Measurements from ENCODE around the gene SUPV3L1.
"Not testable (repeated sequence)": the region's sequence is repeated elsewhere in the genome, so short reads cannot be mapped to it uniquely, and the experiment has no call there.

The SUPV3L1 gene

DNA sequence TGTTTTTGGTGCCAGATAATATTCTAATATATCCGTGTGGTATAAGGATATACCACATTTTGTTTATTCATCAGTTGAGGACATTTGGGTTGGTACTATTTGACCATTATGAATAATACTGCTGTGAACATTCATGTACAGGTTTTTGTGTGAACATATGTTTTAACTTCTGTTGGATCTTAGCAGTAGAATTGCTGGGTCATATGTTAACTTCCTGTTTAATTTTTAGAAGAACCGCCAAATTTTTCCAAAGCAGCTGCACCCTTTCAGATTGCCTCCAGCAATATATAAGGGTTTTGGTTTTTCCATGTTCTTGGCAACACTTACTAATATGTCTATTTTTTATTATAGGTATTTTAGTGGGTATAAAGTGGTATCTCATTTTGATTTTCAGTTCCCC is 33.3 kb upstream of the SUPV3L1 start:
- no peak overlapping the region for H3K27ac ChIP-seq
- TF ChIP-seq, protein P1, sequence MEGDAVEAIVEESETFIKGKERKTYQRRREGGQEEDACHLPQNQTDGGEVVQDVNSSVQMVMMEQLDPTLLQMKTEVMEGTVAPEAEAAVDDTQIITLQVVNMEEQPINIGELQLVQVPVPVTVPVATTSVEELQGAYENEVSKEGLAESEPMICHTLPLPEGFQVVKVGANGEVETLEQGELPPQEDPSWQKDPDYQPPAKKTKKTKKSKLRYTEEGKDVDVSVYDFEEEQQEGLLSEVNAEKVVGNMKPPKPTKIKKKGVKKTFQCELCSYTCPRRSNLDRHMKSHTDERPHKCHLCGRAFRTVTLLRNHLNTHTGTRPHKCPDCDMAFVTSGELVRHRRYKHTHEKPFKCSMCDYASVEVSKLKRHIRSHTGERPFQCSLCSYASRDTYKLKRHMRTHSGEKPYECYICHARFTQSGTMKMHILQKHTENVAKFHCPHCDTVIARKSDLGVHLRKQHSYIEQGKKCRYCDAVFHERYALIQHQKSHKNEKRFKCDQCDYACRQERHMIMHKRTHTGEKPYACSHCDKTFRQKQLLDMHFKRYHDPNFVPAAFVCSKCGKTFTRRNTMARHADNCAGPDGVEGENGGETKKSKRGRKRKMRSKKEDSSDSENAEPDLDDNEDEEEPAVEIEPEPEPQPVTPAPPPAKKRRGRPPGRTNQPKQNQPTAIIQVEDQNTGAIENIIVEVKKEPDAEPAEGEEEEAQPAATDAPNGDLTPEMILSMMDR (conservative IDR thresholded peaks at IDR 0.05), result no peak

DNA sequence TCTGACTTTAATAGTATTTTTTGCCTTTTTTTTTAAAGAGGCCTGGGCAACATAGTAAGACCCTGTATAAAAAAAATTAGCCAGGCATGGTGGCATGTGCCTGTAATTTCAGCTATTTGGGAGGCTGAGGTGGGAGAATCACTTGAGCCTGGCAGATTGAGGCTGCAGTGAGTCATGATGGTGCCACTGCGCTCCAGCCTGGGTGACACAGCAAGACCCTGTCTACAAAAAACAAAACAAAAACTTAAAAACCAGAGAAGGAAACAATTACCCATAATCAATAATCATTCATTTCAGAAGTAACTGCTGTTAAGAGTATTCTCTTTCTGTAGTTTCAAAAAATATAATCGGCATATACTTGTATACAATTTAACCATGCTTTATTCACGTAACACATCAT is 28.1 kb upstream of the SUPV3L1 start:
- H3K27ac ChIP-seq, result no peak overlapping the region
- TF ChIP-seq, protein P1 (conservative IDR thresholded peaks at IDR 0.05), result no peak

DNA sequence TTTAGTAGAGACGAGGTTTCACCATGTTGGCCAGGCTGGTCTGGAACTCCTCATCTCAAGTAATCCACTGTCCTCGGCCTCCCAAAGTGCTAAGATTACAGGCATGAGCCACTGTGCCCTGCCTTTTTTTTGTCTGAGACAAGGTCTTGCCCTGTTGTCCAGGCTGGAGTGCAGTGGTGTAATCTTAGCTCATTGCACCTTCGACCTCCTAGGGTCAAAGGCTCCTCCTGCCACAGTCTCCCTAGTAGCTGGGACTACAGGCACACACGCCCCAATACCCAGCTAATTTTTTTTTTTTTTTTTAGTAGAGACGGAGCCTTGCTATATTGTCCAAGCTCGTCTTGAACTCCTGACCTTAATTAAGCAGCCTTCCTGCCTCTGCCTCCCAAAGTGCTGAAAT is 26.8 kb upstream of the SUPV3L1 start:
- TF ChIP-seq, protein P1 (conservative IDR thresholded peaks at IDR 0.05), result no peak
- H3K27ac ChIP-seq, result no peak overlapping the region

DNA sequence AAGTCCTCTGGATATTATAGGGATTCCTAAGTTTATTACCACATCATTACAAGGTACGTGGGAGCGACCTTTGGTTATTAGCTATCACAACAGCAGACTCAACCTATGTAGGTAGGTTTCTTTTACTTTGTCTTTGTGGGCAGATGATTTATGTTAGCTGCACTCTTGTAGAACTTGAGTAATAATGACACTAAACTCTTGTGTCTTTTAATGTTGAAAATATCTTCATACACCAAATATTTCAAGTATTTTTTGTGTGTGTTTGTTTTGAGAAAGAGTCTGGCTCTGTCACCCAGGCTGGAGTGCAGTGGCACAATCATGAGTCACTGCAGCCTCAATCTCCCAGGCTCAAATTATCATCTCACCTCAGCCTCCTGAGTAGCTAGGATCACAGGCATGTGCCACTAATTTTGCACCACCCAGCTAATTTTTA is 19.2 kb upstream of the SUPV3L1 start:
- no peak overlapping the region for H3K27ac ChIP-seq
- TF ChIP-seq, protein P1 (conservative IDR thresholded peaks at IDR 0.05), result no peak

DNA sequence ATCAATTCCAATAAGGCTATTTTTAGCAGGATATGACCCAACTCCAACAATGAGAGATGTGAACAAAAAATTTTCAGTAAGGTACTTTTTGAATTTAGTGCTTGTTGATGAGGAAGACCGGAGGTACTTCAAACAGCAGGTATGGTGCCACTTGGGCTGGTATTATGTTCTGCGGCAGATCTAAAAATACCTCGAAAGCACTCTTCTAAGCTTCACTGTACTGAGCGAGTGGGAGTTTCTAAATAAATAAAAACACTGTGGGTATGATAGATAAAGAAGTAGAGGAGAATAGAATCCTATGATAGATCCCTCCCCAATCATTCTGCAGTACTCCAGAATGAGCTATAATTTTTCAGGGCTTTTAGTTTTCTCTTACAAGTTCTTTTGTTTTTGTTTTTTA is 11.5 kb upstream of the SUPV3L1 start:
- TF ChIP-seq, protein P1 (conservative IDR thresholded peaks at IDR 0.05), result no peak
- H3K27ac ChIP-seq, result no peak overlapping the region

DNA sequence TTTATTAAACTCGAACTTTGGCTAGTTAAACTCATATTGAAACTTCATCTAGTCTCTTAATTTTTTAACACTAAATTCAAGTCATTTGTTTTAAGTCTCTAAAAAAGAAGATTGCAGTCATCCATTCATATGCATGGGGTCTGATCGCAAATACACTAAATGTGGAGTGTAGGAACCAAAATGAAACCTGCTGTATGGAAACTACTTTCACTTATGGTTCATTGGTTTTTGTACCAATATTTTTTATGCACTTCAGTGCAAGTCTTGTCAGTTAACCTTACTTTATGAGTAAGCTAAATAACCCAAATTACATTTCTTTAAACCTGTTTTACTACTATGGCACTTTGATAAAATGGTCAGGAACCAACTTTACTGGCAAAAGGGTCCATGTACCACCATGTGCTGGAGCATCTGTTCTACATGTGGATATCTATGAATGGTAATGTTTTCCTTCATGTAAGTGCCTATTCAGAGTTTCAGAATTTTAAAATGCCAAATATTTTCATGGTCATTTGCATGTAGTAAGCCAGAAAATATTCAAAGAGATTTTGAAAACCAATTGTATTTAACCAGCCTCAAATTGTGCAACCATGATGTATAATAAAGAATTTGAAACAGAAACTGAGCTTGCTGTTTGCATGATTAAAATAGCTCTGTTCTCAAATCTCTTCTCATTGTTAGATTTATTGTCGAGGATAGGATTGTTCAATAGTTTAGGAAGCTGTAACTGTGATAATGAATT is 7.6 kb upstream of the SUPV3L1 start:
- H3K27ac ChIP-seq, result no peak overlapping the region
- TF ChIP-seq, protein P1 (conservative IDR thresholded peaks at IDR 0.05), result no peak

DNA sequence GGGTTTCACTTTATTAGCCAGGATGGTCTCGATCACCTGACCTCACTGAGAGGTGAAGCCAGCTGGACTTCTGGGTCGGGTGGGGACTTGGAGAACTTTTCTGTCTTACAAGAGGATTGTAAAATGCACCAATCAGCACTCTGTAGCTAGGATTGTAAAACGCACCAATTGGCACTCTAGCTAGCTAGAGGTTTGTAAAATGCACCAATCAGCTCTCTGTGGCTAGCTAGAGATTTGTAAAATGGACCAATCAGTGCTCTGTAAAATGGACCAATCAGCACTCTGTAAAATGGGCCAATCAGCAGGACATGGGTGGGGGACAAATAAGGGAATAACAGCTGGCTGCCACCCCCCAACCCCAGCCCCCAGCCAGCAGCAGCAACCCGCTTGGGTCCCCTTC is 4.7 kb upstream of the SUPV3L1 start:
- H3K27ac ChIP-seq, result not testable (repeated sequence)

DNA sequence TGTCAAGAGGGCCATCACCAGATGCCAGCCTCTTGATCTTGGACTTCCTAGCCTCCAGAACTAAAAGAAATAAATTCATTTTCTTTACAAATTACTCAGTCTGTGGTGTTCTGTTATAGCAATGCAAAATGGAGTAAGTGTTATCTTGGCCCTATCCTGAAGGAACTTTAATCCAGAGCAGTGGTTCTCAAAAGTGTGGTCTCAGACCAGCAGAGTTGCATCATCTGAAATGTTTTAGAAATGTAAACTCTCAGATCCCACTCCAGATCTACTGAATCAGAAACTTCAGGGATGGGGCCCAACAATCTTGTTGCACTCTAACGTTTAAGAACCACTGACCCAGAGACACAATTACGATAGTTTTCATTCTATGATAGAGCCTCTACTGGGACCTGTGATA is 3.2 kb upstream of the SUPV3L1 start:
- TF ChIP-seq, protein P1 (conservative IDR thresholded peaks at IDR 0.05), result no peak
- H3K27ac ChIP-seq, result no peak overlapping the region

Data from VCaP (cell line).